BJ (cell line): ENCODE results near the gene HSPA1B. TPM values are rescaled to one million over a fixed set of nuclear protein-coding genes. Genes with fewer than 3 reads are reported as not detected.
"Not testable (repeated sequence)": the region's sequence is repeated elsewhere in the genome, so short reads cannot be mapped to it uniquely, and the experiment has no call there.

Source experiments
- CTCF ChIA-PET: fragments of 350-600 bp; formaldehyde crosslinking; extraction: SDS; loops from one replicate; lab custom pipeline; 2021; ENCODE audit warnings: antibody characterized with exemption, inconsistent platforms; lab: Yijun Ruan, JAX
- POLR2A ChIA-PET: fragments of 300-600 bp; sonication (Branson Sonifier 250); formaldehyde crosslinking; extraction: SDS; loops from one replicate; lab custom pipeline; 2021; ENCODE audit warnings: antibody characterized with exemption; lab: Charles Lee
- DNase-seq: peaks from one replicate; pipeline ENCODE4 v3.0.0-alpha.2; 2011; ENCODE audit warnings: low read depth
- H3K27me3 ChIP-seq: 2 replicates; pipeline ENCODE4 v1.6.0; 2011; ENCODE audit warnings: low read length; ENCODE audit not compliant: control insufficient read depth, insufficient read depth
- H3K36me3 ChIP-seq: 2 replicates; pipeline ENCODE4 v1.5.1; 2011; ENCODE audit warnings: low read length; ENCODE audit not compliant: control insufficient read depth, insufficient read depth
- H3K4me3 ChIP-seq: 2 replicates; pipeline ENCODE4 v1.5.1; 2011; ENCODE audit warnings: low read depth, mild to moderate bottlenecking, control low read depth, low read length
- CTCF ChIP-seq: IDR thresholded peaks from 2 replicates; pipeline ENCODE4 v1.5.1; 2011; ENCODE audit warnings: low read depth, mild to moderate bottlenecking, control low read depth, inconsistent platforms, low read length, moderate library complexity; ENCODE audit not compliant: insufficient read depth
- polyA plus RNA-seq: library from polyadenylated mRNA; depleted of rRNA; stranded (reverse); fragments of >200 nt; gene quantifications from 2 replicates; pipeline ENCODE4 v1.2.3, GENCODE V29; 2011

HSPA1B gene
- polyA plus RNA-seq, 1 experiment, result 42.8 TPM

GRCh38 chr6:31837369-31838113 is 10.0 kb downstream of the HSPA1B start:
- ChIA-PET POLR2A (interaction anchor here (0.6 to 0.8 kb wide), 3 partner anchors 10 to 36 kb away, joined by 3 to 5 read pairs (median 3); partner anchors contain the start of genes HSPA1A and HSPA1L), CTCF (interaction anchor here (0.6 to 1.3 kb wide), 3 partner anchors 7 to 862 kb away, joined by 3 to 4 read pairs (median 4); no protein-coding TSS in a partner anchor)
- H3K4me3 ChIP-seq, result peak overlapping the region; percentile 98
- DNase-seq, result no peak
- H3K36me3 ChIP-seq, result peaks cover 13% of the 10 kb centered on the region
- no peaks in the 10 kb centered on the region for H3K27me3 ChIP-seq
- no peak for TF ChIP-seq CTCF

- POLR2A ChIA-PET, result not testable (repeated sequence)
- peak overlapping the region; percentile 5; the same call in 1 of the 2 replicates for H3K4me3 ChIP-seq
Measured at GRCh38 chr6:31838114-31838553, 10.6 kb downstream of the HSPA1B start.

GRCh38 chr6:31838968-31839367 is 11.4 kb downstream of the HSPA1B start:
- Histone ChIP-seq H3K4me3 (no peak overlapping the region), H3K36me3 (peaks cover 13% of the 10 kb centered on the region), H3K27me3 (no peaks in the 10 kb centered on the region)
- no peak for DNase-seq
- no peak for TF ChIP-seq CTCF
- ChIA-PET POLR2A (interaction anchor here (0.6 kb wide), 1 partner anchor 24 kb away, joined by 3 read pairs; the partner anchor contains the start of gene NEU1), CTCF (interaction anchor here (0.8 to 1.3 kb wide), 4 partner anchors 9 to 113 kb away, joined by 3 to 6 read pairs (median 4); no protein-coding TSS in a partner anchor)

More at GRCh38 chr6:31838114-31838553, 10.6 kb downstream of the HSPA1B start:
- DNase-seq, H3K27me3 ChIP-seq: not testable (repeated sequence)
- CTCF ChIA-PET, result interaction anchor here (0.6 to 1.3 kb wide), 6 partner anchors 8 to 861 kb away, joined by 3 to 6 read pairs (median 4); no protein-coding TSS in a partner anchor
- peaks cover 13% of the 10 kb centered on the region for H3K36me3 ChIP-seq

GRCh38 chr6:31839779-31840126 is 12.2 kb downstream of the HSPA1B start:
- POLR2A ChIA-PET, DNase-seq, H3K27me3 ChIP-seq, H3K4me3 ChIP-seq: not testable (repeated sequence)
- peaks cover 13% of the 10 kb centered on the region for H3K36me3 ChIP-seq
- CTCF ChIA-PET, result interaction anchor here (0.6 to 0.8 kb wide), 4 partner anchors 26 to 120 kb away, joined by 3 read pairs; partner anchors contain the start of gene DDAH2

- POLR2A ChIA-PET, result no interaction called here
- CTCF ChIA-PET, result no interaction called here
- TF ChIP-seq CTCF, result no peak
Measured at GRCh38 chr6:31842053-31842452, 14.5 kb downstream of the HSPA1B start.

GRCh38 chr6:31844507-31844906 is 17.0 kb downstream of the HSPA1B start:
- TF ChIP-seq CTCF, result no peak

More at GRCh38 chr6:31842053-31842452, 14.5 kb downstream of the HSPA1B start:
- Histone ChIP-seq H3K36me3 (peaks cover 13% of the 10 kb centered on the region), H3K4me3 (no peak overlapping the region), H3K27me3 (no peaks in the 10 kb centered on the region)
- no peak for DNase-seq

More at GRCh38 chr6:31844507-31844906, 17.0 kb downstream of the HSPA1B start:
- CTCF ChIA-PET, result no interaction called here
- Histone ChIP-seq H3K27me3 (no peaks in the 10 kb centered on the region), H3K36me3 (peaks cover 6% of the 10 kb centered on the region), H3K4me3 (no peak overlapping the region)
- DNase-seq, result no peak
- POLR2A ChIA-PET, result interaction anchor here (0.6 kb wide), 1 partner anchor 57 kb away, joined by 19 read pairs; the partner anchor contains the start of gene ZBTB12
